GM12873 (cell line): ENCODE measurements around the gene ARHGAP42.

Experiments
- TF ChIP-seq, protein P1 (sequence below): IDR thresholded peaks from 2 replicates; pipeline ENCODE4 v1.5.1; 2012; ENCODE audit warnings: low read depth, mild to moderate bottlenecking, moderate library complexity, low read length, control low read depth; ENCODE audit not compliant: insufficient read depth; ENCODE audit errors: missing control alignments

Gene ARHGAP42

DNA sequence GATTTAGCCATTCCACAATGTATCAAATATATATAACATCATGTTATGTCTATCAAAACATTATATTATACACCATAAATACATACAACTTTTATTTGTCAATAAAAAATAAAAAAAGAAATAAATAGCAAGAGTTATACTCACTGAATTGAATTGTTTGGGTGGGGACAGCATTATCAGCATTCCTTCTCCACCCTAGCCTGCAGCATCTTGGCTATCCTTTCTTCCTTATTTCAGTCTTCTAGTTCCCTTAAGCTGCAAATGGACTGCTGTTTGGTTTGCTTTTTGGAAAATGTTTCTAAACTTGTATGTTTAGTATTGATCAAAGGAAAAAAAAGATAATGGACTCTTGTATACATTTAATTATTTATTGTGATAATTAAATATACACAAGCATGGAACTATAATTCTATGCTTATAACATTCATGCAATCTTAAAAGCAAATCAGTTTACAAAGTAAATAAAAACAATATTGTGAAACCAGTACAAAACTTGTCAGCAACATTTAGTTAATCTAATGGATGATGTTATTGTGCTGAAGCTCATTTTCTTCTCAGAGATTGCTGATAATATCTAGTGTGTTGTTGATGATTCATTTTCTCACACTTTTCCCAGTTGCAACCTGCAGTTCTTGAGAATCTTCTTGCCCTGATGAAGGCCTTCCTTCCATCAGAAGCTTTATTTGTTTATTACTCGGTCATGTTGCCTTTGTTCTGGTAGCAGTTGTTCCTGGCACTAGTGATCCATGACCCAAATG is 5.0 kb downstream of the ARHGAP42 start:
- TF ChIP-seq, protein P1, sequence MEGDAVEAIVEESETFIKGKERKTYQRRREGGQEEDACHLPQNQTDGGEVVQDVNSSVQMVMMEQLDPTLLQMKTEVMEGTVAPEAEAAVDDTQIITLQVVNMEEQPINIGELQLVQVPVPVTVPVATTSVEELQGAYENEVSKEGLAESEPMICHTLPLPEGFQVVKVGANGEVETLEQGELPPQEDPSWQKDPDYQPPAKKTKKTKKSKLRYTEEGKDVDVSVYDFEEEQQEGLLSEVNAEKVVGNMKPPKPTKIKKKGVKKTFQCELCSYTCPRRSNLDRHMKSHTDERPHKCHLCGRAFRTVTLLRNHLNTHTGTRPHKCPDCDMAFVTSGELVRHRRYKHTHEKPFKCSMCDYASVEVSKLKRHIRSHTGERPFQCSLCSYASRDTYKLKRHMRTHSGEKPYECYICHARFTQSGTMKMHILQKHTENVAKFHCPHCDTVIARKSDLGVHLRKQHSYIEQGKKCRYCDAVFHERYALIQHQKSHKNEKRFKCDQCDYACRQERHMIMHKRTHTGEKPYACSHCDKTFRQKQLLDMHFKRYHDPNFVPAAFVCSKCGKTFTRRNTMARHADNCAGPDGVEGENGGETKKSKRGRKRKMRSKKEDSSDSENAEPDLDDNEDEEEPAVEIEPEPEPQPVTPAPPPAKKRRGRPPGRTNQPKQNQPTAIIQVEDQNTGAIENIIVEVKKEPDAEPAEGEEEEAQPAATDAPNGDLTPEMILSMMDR, result no peak

DNA sequence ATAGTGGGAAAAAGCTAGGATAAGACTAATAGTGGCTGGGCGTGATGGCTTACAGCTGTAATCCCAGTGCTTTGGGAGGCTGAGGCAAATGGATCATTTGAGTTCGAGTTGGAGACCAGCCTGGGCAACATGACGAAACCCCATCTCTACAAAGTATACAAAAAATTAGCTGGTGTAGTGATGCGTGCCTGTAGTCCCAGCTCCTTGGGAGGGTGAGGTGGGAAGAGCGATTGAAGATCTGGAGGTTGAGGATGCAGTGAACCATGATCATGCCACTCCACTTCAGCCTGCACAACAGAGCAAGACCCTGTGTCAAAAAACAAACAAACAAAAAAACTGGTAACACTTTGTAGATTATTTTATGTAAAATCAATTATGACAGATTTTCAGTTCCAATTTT is 8.8 kb downstream of the ARHGAP42 start:
- TF ChIP-seq, protein P1, result no peak

DNA sequence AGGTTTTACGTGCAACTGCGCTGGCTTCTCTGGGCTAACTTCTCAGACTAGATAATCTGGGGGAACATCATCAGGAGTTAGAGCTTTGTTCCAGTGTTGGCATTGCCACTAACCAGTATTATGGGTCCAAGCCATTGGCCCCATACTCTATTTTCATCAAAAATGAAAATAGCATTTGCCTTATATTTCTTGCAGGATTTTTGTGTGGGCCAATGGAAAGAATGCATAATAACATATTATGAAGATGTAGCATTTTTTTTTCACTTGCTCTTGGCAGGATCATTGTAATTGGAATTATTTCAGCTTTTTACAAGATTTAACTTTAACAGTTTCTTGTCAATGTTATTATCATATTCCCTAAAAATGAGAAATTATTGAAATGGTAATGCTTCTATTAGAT is 16.1 kb downstream of the ARHGAP42 start:
- TF ChIP-seq, protein P1, result no peak

DNA sequence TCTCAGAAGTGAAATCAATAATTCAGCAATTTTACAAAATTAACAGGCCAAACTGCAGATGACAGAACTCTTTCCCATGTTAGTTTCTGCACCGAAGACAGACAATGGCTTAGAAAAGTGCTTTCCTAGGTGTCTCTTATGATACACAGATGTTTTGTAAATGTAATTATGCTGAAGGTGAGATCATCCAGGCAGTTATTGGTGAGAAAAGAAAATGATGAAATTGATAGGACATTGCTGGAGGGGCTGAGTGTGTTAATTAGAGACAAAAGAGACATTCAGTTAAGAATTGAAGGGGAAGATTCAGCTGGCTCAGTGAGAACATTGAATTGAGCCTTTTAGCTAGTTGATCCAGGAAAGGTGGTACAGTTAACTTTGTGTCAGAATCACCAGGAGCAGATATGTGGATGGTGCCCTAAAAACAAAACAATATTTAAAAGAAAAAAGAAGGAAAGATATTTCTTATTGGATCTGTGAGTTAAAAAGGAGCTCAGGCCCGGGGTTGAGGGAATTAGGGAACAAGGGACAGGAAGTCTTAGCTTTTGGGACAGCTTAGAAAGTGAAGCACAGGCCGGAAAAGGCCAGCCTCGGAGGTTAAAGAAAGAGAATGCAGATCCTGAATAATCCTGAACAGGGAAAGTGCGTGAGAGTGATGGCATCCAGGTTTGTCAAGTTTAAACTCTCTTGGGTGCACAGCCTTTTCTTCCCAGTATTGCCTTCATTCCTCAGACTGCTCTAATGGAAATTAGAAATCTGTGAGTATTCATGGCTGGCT is 16.9 kb downstream of the ARHGAP42 start:
- TF ChIP-seq, protein P1, result no peak

DNA sequence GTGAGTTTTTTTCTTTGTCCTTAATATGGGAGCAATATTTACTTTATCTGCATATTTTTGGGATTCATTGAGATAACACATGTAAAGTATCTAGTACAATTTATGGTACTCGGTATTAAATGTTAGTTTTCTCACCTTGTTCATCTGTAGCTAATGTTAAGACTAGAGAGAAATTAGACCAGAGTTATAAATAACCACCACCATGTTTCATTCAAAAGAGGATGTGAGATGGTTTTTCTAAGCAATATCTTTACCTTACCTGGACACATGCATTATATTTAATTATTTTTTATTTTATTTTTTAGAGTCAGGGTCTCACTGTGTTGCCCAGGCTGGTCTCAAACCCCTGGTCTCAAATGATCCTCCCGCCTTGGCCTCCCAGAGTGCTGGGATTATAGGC is 18.4 kb downstream of the ARHGAP42 start:
- TF ChIP-seq, protein P1, result no peak

DNA sequence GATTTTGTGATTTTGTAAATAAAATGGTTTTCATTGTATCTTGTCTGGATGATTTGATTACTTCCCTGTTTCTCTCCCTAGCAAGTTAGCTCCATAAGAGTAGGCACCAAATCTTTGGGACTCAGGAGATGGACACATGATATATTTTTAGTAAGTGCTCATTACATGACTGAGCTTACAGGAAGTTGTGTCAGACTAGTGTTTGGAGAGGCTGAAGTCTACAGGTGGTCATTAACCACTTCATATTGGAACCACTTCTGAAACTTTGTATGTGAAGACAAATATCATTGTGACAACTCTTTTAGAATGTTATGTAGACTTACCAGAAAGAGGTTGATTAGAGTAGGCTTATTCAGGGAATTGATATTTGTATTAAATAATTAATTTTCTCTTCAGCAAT is 19.1 kb downstream of the ARHGAP42 start:
- TF ChIP-seq, protein P1, result no peak

DNA sequence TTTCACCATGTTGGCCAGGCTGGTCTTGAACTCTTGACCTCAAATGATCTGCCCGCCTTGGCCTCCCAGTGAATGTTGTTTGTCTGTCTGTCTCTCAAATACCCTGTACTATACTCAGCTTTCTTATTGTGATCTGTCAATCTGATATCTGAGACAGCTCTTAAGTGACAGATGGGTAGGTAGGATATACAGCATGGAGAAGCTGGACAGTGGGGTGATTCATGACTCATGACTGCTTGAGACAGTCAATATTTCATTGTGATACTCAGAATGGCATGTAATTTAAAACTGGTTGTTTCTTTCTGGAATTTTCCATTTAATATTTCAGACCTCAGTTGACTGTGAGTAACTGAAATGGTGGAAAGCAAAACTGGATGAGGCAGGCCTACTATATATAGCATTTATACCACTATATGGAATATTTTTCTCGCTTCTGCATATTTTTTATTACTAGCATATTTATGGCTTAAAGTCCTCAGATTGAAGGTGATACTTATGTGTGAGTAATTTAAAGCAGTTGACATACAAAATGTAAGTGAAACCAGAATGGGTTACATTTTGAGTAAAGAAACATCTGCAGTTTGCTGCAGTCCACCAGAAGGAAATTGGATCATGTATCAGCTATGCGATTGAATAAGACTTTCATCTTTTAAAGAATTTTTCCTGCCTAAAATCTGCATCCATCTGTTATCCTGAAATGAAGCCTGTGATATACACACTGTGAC is 22.3 kb downstream of the ARHGAP42 start:
- TF ChIP-seq, protein P1, result no peak
